GM19397 (cell line): ENCODE results near the gene NPVF.

Experiments
- ATAC-seq: cut with Tn5 transposase; IDR thresholded peaks from one replicate; pipeline ENCODE4 v1.9.1; 2021; ENCODE audit warnings: mild to moderate bottlenecking, moderate library complexity; ENCODE audit not compliant: unreplicated experiment

Gene NPVF

DNA sequence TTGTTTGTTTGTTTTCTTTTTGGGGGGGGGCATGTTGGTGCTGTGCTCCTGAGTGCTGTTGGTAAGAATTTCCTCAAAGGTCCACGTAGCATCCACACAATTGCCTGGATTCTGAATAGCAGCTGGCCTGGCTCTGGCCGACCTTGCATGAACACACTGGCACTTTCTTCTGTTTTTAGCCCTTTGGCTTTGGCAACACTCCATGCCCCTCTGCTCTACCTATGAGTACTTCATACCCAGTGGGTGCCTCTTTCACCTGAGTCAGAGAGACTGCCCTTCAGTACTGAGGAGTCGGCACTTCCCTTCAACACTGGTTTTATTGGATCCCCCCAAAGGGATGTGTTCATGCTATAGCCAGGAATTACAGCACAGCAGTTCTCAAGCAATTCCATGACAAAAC is 7.2 kb upstream of the NPVF start:
- no peak for ATAC-seq

GRCh38 chr7:25234336-25234735 is 6.0 kb upstream of the NPVF start:
- no peak for ATAC-seq

DNA sequence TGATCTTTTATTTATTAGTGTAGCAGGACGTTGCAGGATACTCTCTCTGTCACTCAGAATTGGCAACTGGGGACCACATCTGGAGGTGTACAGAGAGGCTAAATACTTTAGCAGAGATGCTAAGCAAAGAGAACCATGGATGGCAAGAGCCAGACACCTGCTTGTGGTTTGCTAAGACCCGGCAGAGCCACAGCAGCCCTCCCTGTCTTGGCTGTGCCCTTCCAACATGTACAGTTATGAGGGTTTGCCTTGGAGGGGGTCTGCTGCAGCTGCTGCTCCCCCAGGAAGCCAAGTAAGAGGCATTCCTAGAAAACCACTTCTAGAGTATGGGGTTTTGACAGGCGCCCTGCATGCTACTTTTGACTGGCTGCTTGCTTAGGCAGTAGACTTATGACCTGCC is 5.1 kb downstream of the NPVF start:
- ATAC-seq = no peak

- no peak for ATAC-seq
These were observed 5.6 kb downstream of the NPVF start for GRCh38 chr7:25222666-25223065.

GRCh38 chr7:25221009-25221408 is 7.3 kb downstream of the NPVF start:
- ATAC-seq = no peak

GRCh38 chr7:25218191-25218590 is 10.1 kb downstream of the NPVF start:
- ATAC-seq = no peak

DNA sequence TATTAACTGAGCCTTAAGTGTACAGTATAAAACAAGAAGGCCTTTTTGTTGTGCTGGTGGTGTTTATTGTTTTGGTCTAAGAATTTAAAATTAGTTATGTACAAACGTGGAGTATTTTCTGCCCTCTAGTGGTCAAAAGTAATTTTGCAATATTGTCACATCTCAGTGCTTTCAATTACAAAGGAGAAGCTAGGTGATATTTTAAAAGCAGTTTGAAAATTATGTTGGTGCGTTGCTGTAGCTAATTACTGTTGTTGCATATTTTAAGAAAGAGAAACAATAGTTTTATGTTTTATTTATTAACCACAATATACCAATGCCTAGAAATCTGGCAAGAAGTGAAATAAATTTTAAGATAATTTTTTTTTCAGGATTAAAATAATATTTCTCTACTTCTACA is 11.4 kb downstream of the NPVF start:
- ATAC-seq = no peak

GRCh38 chr7:25215694-25216335 is 12.5 kb downstream of the NPVF start:
- ATAC-seq = no peak

DNA sequence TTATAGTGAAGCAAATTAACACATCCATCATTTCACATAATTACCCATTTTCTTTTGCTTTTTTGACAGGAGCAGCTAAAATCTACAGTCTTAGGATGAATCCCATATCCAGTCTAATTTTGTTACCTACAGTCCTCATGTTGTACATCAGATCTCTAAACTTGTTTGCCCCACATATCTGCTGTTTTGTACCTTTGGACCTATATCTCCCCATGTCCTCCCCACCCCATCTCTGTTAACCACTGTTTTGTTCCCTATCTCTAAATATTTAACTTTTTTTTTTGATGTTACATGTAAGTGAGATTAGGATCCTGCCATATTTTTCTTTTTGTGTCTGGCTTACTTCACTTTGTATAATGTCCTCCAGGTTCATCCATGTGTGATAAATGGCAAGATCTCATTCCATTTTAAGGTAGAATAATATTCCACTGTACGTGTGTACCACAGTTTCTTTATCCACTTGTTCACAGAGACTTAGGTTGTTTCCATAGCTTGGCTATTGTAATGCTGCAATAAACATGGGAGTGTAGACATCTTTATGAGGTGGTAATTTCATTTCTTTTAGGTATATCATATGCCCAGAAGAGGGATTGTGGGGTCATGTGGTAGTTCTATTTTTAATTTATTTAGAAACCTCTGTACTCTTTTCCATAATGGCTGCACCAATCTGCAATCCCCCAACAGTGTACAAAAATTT is 19.6 kb downstream of the NPVF start:
- no peak for ATAC-seq

GRCh38 chr7:25207887-25208286 is 20.4 kb downstream of the NPVF start:
- no peak for ATAC-seq

GRCh38 chr7:25206765-25207164 is 21.5 kb downstream of the NPVF start:
- no peak for ATAC-seq

- ATAC-seq = no peak
These were observed 32.0 kb downstream of the NPVF start for GRCh38 chr7:25196132-25196896.

DNA sequence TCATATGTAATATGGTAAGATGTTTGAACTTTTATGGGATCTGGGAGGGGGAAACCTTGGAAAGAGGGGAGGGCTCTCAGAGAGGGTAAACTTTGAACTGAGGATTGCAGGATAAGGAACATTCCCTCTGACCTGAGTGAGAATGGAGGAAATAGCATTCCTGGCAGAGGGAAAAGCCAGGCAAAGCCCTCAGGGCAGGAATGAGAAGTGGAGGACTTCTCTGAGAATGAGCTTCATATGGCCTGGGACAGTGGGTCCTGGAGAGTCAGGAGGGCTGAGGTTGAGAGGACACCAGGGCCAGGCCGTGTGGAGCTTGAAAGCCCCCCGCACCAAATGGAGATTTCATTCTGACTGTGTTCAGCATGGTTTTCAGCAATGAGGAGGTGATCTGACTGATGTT is 34.2 kb downstream of the NPVF start:
- ATAC-seq = no peak

- ATAC-seq = no peak
These were observed 36.2 kb downstream of the NPVF start for GRCh38 chr7:25192043-25192442.

DNA sequence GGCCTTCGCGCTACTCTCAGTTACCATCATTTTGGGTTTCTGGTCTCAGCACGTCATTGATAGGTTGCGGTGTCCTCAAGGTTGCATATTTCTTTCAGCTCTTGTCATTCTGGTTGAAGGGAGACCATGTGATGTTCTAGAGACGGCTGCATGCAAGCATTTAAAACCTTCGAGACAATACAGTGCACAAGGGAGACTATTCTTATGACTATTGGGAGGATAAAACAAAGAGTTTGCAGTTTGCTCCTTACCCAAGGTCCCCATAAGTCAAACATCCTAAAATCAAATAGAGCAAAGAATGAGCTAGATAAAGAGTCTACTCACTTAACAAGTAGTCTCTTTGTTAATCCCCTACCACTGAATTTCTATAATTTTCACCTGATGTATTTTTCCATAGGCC is 39.1 kb downstream of the NPVF start:
- no peak for ATAC-seq

DNA sequence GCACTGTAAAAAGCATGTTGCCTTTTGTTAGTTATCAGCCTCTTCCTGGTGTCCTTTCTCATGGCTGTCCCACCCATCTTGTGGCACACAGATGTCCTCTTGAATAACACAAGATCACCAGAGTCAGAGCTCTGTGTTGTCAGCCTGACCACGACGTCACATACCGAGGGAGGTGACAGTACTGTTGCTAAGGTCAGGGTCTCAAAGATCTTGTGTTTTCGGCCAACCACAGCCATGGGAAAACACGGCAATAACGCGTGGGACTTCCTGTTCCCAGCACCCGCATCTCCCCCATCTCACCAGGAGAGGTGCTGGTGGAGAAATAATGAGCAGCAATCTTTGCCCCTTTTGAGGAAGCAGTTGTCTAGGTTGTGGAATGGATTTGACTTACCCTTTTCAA is 40.4 kb downstream of the NPVF start:
- no peak for ATAC-seq

- ATAC-seq = no peak
These were observed 41.9 kb downstream of the NPVF start for GRCh38 chr7:25186436-25186835.

DNA sequence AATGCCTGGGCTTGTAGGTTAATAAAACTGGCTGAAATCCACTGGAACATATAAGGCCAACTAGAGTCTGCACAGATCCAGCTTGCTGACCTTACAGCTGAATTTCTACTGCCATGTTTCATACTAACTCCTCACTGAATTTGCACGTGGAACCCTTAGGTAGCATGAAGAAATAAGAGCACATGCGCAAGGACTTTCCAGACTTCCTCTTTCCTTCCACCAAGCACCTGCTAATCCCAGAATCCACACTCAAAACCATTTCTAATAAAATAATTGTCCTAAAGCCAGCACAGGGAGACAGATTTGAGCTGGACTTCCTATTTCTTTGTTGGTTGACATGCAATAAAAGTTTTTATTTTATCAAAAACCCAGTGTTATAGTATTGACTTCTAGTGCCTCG is 46.8 kb downstream of the NPVF start:
- no peak for ATAC-seq

GRCh38 chr7:25180946-25181345 is 47.3 kb downstream of the NPVF start:
- ATAC-seq = no peak

DNA sequence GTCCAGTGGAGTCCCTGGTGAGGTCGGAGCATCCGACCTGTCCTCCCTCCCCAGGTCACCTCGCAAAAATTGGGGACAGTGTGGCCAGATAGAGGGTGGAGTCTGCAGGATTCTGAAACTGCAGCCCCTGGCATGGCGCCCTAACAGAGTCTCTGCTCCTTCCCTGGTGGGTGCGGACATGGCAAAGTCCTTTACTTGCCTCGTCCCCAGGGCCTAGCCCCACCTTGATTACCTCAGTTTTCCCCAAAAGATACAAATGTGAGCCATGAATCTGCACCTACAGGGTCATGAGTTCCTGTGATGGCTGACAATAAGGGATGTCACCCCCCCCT is 47.7 kb downstream of the NPVF start:
- ATAC-seq = peak; percentile 30

DNA sequence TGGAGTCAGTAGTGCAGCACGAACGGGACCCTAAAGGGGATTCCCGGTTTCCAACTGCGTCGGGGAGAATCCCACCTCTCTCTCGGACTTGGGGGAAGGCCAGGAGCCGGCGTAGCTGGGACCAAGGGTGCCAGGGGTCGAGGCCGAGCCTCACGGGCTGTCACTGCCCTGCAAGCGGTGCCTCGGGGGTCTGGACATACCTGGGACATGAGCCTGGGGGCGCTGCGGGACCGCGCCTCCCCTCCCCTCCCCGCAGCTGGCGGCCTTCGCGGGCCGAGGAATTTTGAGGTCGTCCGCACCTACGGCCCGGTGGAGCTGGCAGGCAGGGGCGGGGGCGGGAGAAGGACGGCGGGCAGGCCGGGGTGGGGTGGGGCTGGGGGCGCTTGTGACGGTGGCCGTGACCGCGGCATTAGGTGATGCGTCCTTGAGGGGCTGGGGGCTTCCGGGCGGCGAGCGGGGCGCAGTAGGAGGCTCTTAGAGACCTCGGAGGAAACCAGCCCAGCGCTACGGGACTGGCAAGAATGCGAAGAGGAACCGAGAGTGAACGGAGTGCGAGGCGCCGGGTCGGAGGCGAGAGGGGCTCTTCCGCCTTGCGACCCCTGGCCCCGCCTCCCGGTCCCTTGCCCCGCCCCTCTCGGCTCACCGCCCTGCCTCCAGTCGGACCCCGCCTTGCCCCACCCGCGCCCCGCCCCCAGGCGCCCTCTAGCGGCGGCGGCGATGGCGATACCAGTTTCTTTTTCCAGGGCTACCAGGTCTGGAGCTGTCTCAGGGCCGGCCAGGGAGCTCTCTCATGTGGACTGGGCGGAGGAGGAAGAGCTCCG is 48.3 kb downstream of the NPVF start:
- peak; percentile 97 for ATAC-seq
